ENCODE data around the gene UCHL5. TPM values are rescaled to one million over a fixed set of nuclear protein-coding genes. Genes with fewer than 3 reads are reported as not detected.
A peak's percentile ranks its signal among the peaks of the same experiment; 100 is the strongest.

The UCHL5 gene
- total RNA-seq, 4 donors from 2014 or later: 27.1 to 51.4 (median 37.6) TPM

DNA sequence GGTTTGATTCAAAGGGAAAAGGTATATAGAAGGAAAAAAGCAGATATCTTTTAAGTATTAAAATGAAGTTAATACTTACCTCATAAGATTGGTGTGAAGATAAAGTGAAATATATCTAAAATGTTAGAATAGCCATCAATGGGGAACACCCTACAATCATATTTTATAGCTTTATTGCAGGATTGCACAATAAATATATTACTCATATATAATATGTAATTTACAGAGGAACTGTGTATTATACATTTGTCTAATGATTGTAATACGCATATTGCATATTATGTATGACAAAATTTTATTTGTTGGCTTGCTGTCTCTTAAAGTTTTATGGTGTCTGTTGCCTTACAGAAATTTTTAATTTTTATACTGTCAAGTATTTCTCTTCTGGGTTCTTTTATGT lies 47.8 kb downstream of the UCHL5 start:
- DNase-seq: no peak
- TF ChIP-seq, protein P1, sequence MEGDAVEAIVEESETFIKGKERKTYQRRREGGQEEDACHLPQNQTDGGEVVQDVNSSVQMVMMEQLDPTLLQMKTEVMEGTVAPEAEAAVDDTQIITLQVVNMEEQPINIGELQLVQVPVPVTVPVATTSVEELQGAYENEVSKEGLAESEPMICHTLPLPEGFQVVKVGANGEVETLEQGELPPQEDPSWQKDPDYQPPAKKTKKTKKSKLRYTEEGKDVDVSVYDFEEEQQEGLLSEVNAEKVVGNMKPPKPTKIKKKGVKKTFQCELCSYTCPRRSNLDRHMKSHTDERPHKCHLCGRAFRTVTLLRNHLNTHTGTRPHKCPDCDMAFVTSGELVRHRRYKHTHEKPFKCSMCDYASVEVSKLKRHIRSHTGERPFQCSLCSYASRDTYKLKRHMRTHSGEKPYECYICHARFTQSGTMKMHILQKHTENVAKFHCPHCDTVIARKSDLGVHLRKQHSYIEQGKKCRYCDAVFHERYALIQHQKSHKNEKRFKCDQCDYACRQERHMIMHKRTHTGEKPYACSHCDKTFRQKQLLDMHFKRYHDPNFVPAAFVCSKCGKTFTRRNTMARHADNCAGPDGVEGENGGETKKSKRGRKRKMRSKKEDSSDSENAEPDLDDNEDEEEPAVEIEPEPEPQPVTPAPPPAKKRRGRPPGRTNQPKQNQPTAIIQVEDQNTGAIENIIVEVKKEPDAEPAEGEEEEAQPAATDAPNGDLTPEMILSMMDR (IDR thresholded peaks at IDR 0.05): no peak
- TF ChIP-seq POLR2A (IDR thresholded peaks at IDR 0.05): no peak
- H3K36me3 ChIP-seq: peaks cover 0 to 14% (median 0%) of the 10 kb centered on the region in 3 donors
- H3K9me3 ChIP-seq: no peaks in the 10 kb centered on the region
- intact Hi-C loops (cut with DNase I): loop anchor here (5.0 kb wide), 1 partner anchor 204 kb away; the partner anchor contains the start of gene RGS2
- 88 to 94% methylated on average over 1 of the region's 1 CpG for WGBS, 2 donors
- H3K27me3 ChIP-seq: no peaks in the 10 kb centered on the region
- no peak overlapping the region for H3K4me3 ChIP-seq
- no peak overlapping the region for H3K27ac ChIP-seq
- no peaks in the 10 kb centered on the region for H3K4me1 ChIP-seq

DNA sequence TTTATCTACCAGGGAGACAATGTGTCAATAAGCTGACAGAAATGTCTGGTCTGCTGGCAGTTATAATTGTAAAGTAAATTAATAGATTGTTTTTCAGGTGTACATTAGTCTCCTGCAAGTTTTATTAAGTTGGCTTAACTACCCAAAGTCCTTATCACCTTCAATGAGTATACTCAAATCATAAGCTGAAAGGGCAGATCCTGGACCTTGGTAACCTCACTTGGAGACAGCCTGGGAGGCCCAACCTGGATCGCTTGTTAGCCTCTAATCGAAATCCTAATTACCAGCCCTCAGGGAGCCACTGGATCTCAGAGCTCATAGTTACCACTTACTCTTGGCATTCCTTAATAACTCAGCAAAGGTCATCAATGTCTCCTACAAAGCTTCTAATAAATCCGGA lies 49.7 kb downstream of the UCHL5 start:
- intact Hi-C loops (cut with DNase I): no loop called here

DNA sequence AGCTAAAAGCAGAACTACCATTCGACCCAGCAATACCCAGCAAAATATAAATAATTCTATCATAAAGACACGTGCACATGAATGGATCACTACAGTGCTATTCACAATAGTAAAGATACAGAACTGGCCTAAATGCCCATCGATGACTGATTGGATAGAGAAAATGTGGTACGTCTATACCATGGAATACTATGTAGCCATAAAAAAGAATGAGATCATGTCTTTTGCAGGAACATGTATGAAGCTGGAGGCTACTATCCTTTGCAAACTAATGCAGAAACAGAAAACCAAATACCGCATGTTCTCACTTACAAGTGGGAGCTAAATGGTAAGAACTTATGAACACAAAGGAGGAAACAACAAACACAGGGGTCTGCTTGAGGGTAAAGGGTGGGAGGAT lies 53.4 kb downstream of the UCHL5 start:
- Histone ChIP-seq H3K36me3 (peaks cover 0 to 11% (median 0%) of the 10 kb centered on the region in 3 donors), H3K4me3 (no peak overlapping the region), H3K9me3 (peaks cover 0 to 6% (median 0%) of the 10 kb centered on the region in 3 donors), H3K27ac (no peak overlapping the region), H3K4me1 (no peaks in the 10 kb centered on the region), H3K27me3 (no peaks in the 10 kb centered on the region)
- no peak for DNase-seq
- intact Hi-C loops (cut with DNase I): no loop called here
- WGBS, 2 donors: 89 to 96% methylated on average over 5 of the region's 5 CpGs
- TF ChIP-seq POLR2A (IDR thresholded peaks at IDR 0.05): no peak
- TF ChIP-seq, protein P1 (IDR thresholded peaks at IDR 0.05): no peak

More for the DNA sequence above, 49.7 kb downstream of the UCHL5 start:
- H3K36me3 ChIP-seq: no peaks in the 10 kb centered on the region
- H3K27ac ChIP-seq: no peak overlapping the region
- H3K4me3 ChIP-seq: no peak overlapping the region
- H3K4me1 ChIP-seq: no peaks in the 10 kb centered on the region
- TF ChIP-seq, protein P1 (IDR thresholded peaks at IDR 0.05): no peak
- no peak for TF ChIP-seq POLR2A (IDR thresholded peaks at IDR 0.05)
- WGBS, 2 donors: 76 to 85% methylated on average over 3 of the region's 3 CpGs
- no peaks in the 10 kb centered on the region for H3K27me3 ChIP-seq
- no peaks in the 10 kb centered on the region for H3K9me3 ChIP-seq
- DNase-seq: no peak

DNA sequence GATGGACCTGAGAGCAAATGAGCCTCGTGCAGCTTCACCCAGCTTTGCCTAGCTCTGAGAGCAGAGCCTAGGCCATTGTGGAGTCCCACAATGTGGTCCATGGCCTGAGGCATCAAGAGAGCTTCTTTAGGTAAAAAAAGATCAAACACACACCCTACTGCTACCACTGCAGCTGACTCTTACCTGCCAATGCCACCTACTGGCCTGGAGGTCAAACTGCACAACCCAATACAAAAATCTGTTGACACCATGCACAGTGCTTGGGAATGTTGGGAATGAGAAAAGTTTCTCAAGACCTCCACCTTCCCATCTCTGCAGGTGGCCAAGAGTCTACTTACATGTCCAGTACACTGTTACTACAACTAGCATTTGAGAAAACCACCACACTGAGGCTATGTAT lies 60.6 kb downstream of the UCHL5 start:
- no peak for DNase-seq
- peaks cover 0 to 6% (median 0%) of the 10 kb centered on the region in 3 donors for H3K9me3 ChIP-seq
- intact Hi-C loops (cut with DNase I): no loop called here
- TF ChIP-seq, protein P1 (IDR thresholded peaks at IDR 0.05): peak in 3 of 6 experiments; percentile 5 to 54 (median 8)
- TF ChIP-seq POLR2A (IDR thresholded peaks at IDR 0.05): no peak
- H3K4me3 ChIP-seq: no peak overlapping the region
- H3K27me3 ChIP-seq: no peaks in the 10 kb centered on the region
- 60 to 100% methylated on average over 1 of the region's 1 CpG for WGBS, 2 donors
- peaks cover 0 to 25% (median 0%) of the 10 kb centered on the region in 3 donors for H3K36me3 ChIP-seq
- no peak overlapping the region for H3K27ac ChIP-seq
- H3K4me1 ChIP-seq: no peaks in the 10 kb centered on the region

DNA sequence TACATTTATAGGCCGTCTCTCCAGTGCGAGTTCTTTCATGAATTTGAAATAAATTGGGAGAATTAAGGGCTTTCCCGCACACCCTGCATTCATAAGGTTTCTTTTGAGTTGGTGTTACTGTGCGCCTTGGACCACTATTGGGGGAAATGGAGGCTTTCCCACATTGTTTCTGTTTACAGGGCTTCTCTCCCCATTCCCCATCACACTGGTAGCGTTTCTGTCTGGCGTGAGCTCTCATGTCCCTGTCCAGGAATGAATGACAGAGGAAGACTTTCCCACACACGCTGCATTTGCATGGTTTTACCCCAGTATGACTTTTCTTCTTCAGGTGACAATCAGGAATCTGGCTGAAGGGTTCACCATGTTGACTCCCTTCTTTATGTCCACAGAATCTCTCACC lies 65.0 kb downstream of the UCHL5 start:
- Histone ChIP-seq H3K4me1 (no peaks in the 10 kb centered on the region), H3K9me3 (peaks cover 0 to 6% (median 0%) of the 10 kb centered on the region in 3 donors), H3K27ac (no peak overlapping the region), H3K36me3 (peaks cover 0 to 16% (median 0%) of the 10 kb centered on the region in 3 donors), H3K27me3 (no peaks in the 10 kb centered on the region), H3K4me3 (no peak overlapping the region)
- DNase-seq: no peak
- intact Hi-C loops (cut with DNase I): no loop called here
- TF ChIP-seq POLR2A (IDR thresholded peaks at IDR 0.05): no peak
- TF ChIP-seq, protein P1 (IDR thresholded peaks at IDR 0.05): no peak
- 87 to 96% methylated on average over 7 of the region's 7 CpGs for WGBS, 2 donors
